Activated T-helper 1 cell treated with anti-CD3 and anti-CD28 coated beads, Interleukin-2, amount 50 U/mL, for 16 hours (primary cell): ENCODE results near the gene RNU2-63P.
"Not testable (repeated sequence)": the region's sequence is repeated elsewhere in the genome, so short reads cannot be mapped to it uniquely, and the experiment has no call there.

Source experiments
- DNase-seq, 2 donors: peaks; one replicate each; pipeline ENCODE4 v3.0.0-alpha.2; 2020; ENCODE audit warnings: low read depth in 1 of 2, low spot score in 1 of 2

The RNU2-63P gene

DNA sequence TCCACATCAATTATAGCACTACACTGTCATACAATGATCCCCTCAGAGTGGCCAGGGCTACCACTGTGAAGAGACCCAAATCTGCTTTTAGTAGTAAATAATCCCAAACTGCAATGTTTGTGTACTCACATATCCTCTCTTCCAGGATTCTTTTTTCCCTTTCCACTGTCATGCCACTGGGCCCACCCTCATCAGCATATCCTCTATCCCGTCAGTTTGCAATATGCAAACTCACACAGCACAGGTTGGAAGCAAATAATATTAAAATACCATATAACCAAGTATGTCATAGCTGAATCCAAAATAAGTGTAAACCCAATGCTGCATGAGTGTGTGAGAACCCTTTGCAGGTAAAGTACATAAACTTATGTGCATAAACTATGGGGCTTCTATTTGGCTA lies 28.9 kb downstream of the RNU2-63P start:
- not testable (repeated sequence) for DNase-seq

DNA sequence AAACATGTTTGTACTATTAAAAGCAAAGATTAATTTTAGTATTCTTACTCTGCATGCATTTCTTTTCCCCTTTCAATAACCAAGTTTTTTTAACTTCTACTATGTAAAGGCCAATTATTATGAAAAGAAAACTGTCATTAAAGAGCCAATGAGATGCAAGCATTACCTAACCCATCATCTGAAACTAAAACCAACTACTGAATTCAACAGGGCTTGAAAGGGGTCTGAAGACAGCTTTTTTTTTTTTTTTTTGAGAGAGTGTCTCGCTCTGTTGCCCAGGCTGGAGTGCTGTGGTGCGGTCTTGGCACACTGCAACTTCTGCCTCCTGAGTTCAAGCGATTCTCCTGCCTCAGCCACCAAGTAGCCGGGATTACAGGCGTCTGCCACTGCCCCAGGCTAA lies 30.4 kb downstream of the RNU2-63P start:
- DNase-seq = not testable (repeated sequence)

GRCh38 chr2:87981182-87981581 lies 35.2 kb downstream of the RNU2-63P start:
- DNase-seq = not testable (repeated sequence)

- not testable (repeated sequence) for DNase-seq
Observed at GRCh38 chr2:87972385-87972784, 44.0 kb downstream of the RNU2-63P start.
